SK-N-SH (cell line): ENCODE data around the gene EPS8L2. TPM values are rescaled to one million over a fixed set of nuclear protein-coding genes. Genes with fewer than 3 reads are reported as not detected.

Source experiments
- CTCF ChIA-PET: fragments of 300-600, 350-600 bp; formaldehyde crosslinking; extraction: SDS; loops from one replicate; lab custom pipeline; 2021; lab: Yijun Ruan, JAX
- POLR2A ChIA-PET: fragments of 350-600 bp; sonication (Branson Sonifier 250); formaldehyde crosslinking; extraction: SDS; loops from one replicate; lab custom pipeline; 2020; ENCODE audit warnings: antibody characterized with exemption, inconsistent platforms; lab: Yijun Ruan, JAX
- DNase-seq: peaks from one replicate; pipeline ENCODE4 v3.0.0; 2012
- H2AFZ ChIP-seq: fragments of 200-600 bp; sonication (generic); 2 replicates; pipeline ENCODE4 v1.8.1; 2016; ENCODE audit warnings: antibody characterized with exemption, mild to moderate bottlenecking, low read depth
- H3F3A ChIP-seq: fragments of 200-600 bp; sonication (generic); replicated peaks from 2 replicates; pipeline ENCODE3; 2016; ENCODE audit warnings: antibody characterized with exemption, mild to moderate bottlenecking; ENCODE audit not compliant: insufficient read depth
- H3K27ac ChIP-seq, 2 experiments: fragments of 200-500 bp in 1 of 2; fragments of 200-600 bp in 1 of 2; sonication (Bioruptor generic) in 1 of 2; sonication (generic), shearing (Covaris generic) in 1 of 2; 2 replicates each; pipeline versions ENCODE4 v1.5.1 to v1.6.1; 2014 to 2016; ENCODE audit warnings: low read depth in 2 of 2, inconsistent platforms in 1 of 2, low read length in 1 of 2, mild to moderate bottlenecking in 1 of 2, mixed read lengths in 1 of 2
- H3K27me3 ChIP-seq: fragments of 200-600 bp; sonication (generic), shearing (Covaris generic); 2 replicates; pipeline ENCODE4 v1.6.1; 2016; ENCODE audit warnings: mixed run types; ENCODE audit not compliant: insufficient read depth
- H3K36me3 ChIP-seq, 2 experiments: fragments of 200-500 bp in 1 of 2; fragments of 200-600 bp in 1 of 2; sonication (Bioruptor generic) in 1 of 2; sonication (generic) in 1 of 2; replicated peaks in 1 of 2; 2 replicates each; pipeline versions ENCODE3 to v1.5.1; 2014 to 2016; ENCODE audit warnings: low read length in 1 of 2, mild to moderate bottlenecking in 1 of 2; ENCODE audit not compliant: insufficient read depth in 2 of 2, control insufficient read depth in 1 of 2
- H3K4me1 ChIP-seq, 2 experiments: fragments of 200-500 bp in 1 of 2; fragments of 200-600 bp in 1 of 2; sonication (Bioruptor generic) in 1 of 2; sonication (generic), shearing (Covaris generic) in 1 of 2; 2 replicates each; pipeline versions ENCODE4 v1.5.1 to v1.6.1; 2014 to 2016; ENCODE audit warnings: low read depth in 1 of 2, low read length in 1 of 2, mixed run types in 1 of 2; ENCODE audit not compliant: insufficient read depth in 2 of 2, control insufficient read depth in 1 of 2
- H3K4me2 ChIP-seq: fragments of 200-600 bp; sonication (generic), shearing (Covaris generic); 2 replicates; pipeline ENCODE4 v1.6.1; 2017; ENCODE audit warnings: mixed run types
- H3K4me3 ChIP-seq, 2 experiments: fragments of 200-500 bp in 1 of 2; fragments of 200-600 bp in 1 of 2; sonication (Bioruptor generic) in 1 of 2; sonication (generic), shearing (Covaris generic) in 1 of 2; 2 replicates each; pipeline versions ENCODE4 v1.5.1 to v1.8.1; 2014 to 2016; ENCODE audit warnings: low read depth in 2 of 2, inconsistent platforms in 1 of 2, low read length in 1 of 2, mild to moderate bottlenecking in 1 of 2, mixed read lengths in 1 of 2, moderate library complexity in 1 of 2
- H3K79me2 ChIP-seq: fragments of 200-600 bp; sonication (generic); 2 replicates; pipeline ENCODE4 v1.8.1; 2017; ENCODE audit warnings: mild to moderate bottlenecking; ENCODE audit not compliant: insufficient read depth
- H3K9ac ChIP-seq: fragments of 200-600 bp; sonication (generic); 2 replicates; pipeline ENCODE4 v1.6.1; 2017; ENCODE audit warnings: mixed run types
- H3K9me2 ChIP-seq: fragments of 200-600 bp; sonication (generic); 2 replicates; pipeline ENCODE4 v1.6.1; 2017; ENCODE audit warnings: mixed run types
- H3K9me3 ChIP-seq: fragments of 200-600 bp; sonication (generic); 2 replicates; pipeline ENCODE4 v1.6.1; 2017; ENCODE audit warnings: mixed run types, mild to moderate bottlenecking, moderate library complexity
- H4K20me1 ChIP-seq: fragments of 200-600 bp; sonication (generic); 2 replicates; pipeline ENCODE4 v1.6.1; 2017; ENCODE audit warnings: mild to moderate bottlenecking, mixed run types; ENCODE audit not compliant: insufficient read depth
- CTCF ChIP-seq: fragments of 200-600 bp; sonication (generic); IDR thresholded peaks from 2 replicates; pipeline ENCODE4 v1.6.1; 2017; ENCODE audit warnings: antibody characterized with exemption, mild to moderate bottlenecking, moderate library complexity
- ELF1 ChIP-seq: IDR thresholded peaks from 2 replicates; pipeline ENCODE4 v1.4.0; 2012
- EZH2phosphoT487 ChIP-seq: fragments of 200-600 bp; sonication (generic); IDR thresholded peaks from 2 replicates; pipeline ENCODE4 v1.6.1; 2017; ENCODE audit warnings: low read depth, mixed run types, mild to moderate bottlenecking, antibody characterized with exemption, moderate library complexity, borderline replicate concordance
- FOSL2 ChIP-seq: IDR thresholded peaks from 2 replicates; pipeline ENCODE4 v1.4.0; 2012; ENCODE audit warnings: low read depth, mild to moderate bottlenecking, moderate library complexity, borderline replicate concordance
- FOXM1 ChIP-seq: IDR thresholded peaks from 2 replicates; pipeline ENCODE4 v1.4.0; 2012; ENCODE audit warnings: low read depth, mild to moderate bottlenecking
- GABPA ChIP-seq: IDR thresholded peaks from 2 replicates; pipeline ENCODE4 v1.4.0; 2012; ENCODE audit warnings: low read depth, mild to moderate bottlenecking
- GATA2 ChIP-seq: sonication (generic); formaldehyde crosslinking; IDR thresholded peaks from 2 replicates; pipeline ENCODE4 v1.5.0; 2020; ENCODE audit warnings: mild to moderate bottlenecking, missing genetic modification reagents
- JUND ChIP-seq: IDR thresholded peaks from 2 replicates; pipeline ENCODE4 v1.4.0; 2012
- MEF2A ChIP-seq: IDR thresholded peaks from 2 replicates; pipeline ENCODE4 v1.4.0; 2012; ENCODE audit warnings: low read depth, borderline replicate concordance
- MXI1 ChIP-seq: IDR thresholded peaks from 2 replicates; pipeline ENCODE4 v1.6.1; 2012; ENCODE audit warnings: mild to moderate bottlenecking, low read depth, low read length, improper control_type of control experiment
- NFIC ChIP-seq: IDR thresholded peaks from 2 replicates; pipeline ENCODE4 v1.4.0; 2012; ENCODE audit warnings: borderline replicate concordance
- NRF1 ChIP-seq: IDR thresholded peaks from 2 replicates; pipeline ENCODE4 v1.6.1; 2012; ENCODE audit warnings: low read depth, mild to moderate bottlenecking, low read length
- RAD21 ChIP-seq: IDR thresholded peaks from 2 replicates; pipeline ENCODE4 v1.6.1; 2012; ENCODE audit warnings: mild to moderate bottlenecking, low read length
- RCOR1 ChIP-seq: fragments of 150-350 bp; IDR thresholded peaks from 2 replicates; pipeline ENCODE4 v1.6.1; 2017; ENCODE audit warnings: antibody characterized with exemption, low read length
- RFX5 ChIP-seq: IDR thresholded peaks from 2 replicates; pipeline ENCODE4 v1.6.1; 2012; ENCODE audit warnings: mild to moderate bottlenecking, improper control_type of control experiment, low read length
- RXRA ChIP-seq: IDR thresholded peaks from 2 replicates; pipeline ENCODE4 v1.4.0; 2012; ENCODE audit warnings: low read depth, mild to moderate bottlenecking, borderline replicate concordance
- TAF1 ChIP-seq: IDR thresholded peaks from 2 replicates; pipeline ENCODE4 v1.6.1; 2012; ENCODE audit warnings: low read depth, mild to moderate bottlenecking, low read length, moderate library complexity, borderline replicate concordance
- USF2 ChIP-seq: fragments of 150-350 bp; IDR thresholded peaks from 2 replicates; pipeline ENCODE4 v1.6.1; 2017; ENCODE audit warnings: antibody characterized with exemption, low read length, low read depth, borderline replicate concordance
- ZBTB33 ChIP-seq: IDR thresholded peaks from 2 replicates; pipeline ENCODE4 v1.4.0; 2012; ENCODE audit warnings: low read depth, borderline replicate concordance
- WGBS: methylation state at CpG from one replicate; pipeline ENCODE4 v1.1.6; 2017; ENCODE audit warnings: low lambda C conversion rate; 5-methylcytosine and 5-hydroxymethylcytosine counted together
- polyA plus RNA-seq, 3 experiments: library from polyadenylated mRNA; depleted of rRNA; stranded (reverse); fragments of >200 nt; gene quantifications; 2 replicates each; pipeline ENCODE4 v1.2.3, GENCODE V29; 2012

Gene EPS8L2
- polyA plus RNA-seq, 1 of the 3 experiments (the other 2 are of a cell fraction) = 0.74 TPM

GRCh38 chr11:721741-722345, 15.8 kb downstream of the EPS8L2 start:
- peaks cover 52% of the 10 kb centered on the region for H3K27me3 ChIP-seq
- H3K27ac ChIP-seq = no peak overlapping the region
- no peaks in the 10 kb centered on the region for H3K9me3 ChIP-seq
- H2AFZ ChIP-seq = no peak overlapping the region
- no peak overlapping the region; a peak in 1 of 4 replicates for H3K4me3 ChIP-seq
- H3K4me1 ChIP-seq = peaks cover 0 to 14% of the 10 kb centered on the region in 2 experiments; a peak in 1 of 4 replicates
- H3K9me2 ChIP-seq = no peaks in the 10 kb centered on the region
- no peaks in the 10 kb centered on the region for H3K36me3 ChIP-seq
- WGBS = 64% methylated on average over 2 of the region's 33 CpGs
- no peaks in the 10 kb centered on the region for H4K20me1 ChIP-seq
- H3K4me2 ChIP-seq = no peak overlapping the region
- H3F3A ChIP-seq = peaks cover 3% of the 10 kb centered on the region
- TF ChIP-seq RAD21 (no peak), ELF1 (no peak), RXRA (no peak), MEF2A (no peak)
- TF ChIP-seq, all 33 proteins: peak for 0
- H3K9ac ChIP-seq = no peak overlapping the region
- DNase-seq = peak; percentile 63
- ChIA-PET POLR2A (no interaction called here), CTCF (interaction anchor here (0.8 to 11.8 kb wide), 15 partner anchors 12 to 278 kb away, joined by 3 to 150 read pairs (median 5); partner anchors contain the start of genes DEAF1, TALDO1 and TMEM80)
- H3K79me2 ChIP-seq = no peaks in the 10 kb centered on the region

- peaks cover 52% of the 10 kb centered on the region for H3K27me3 ChIP-seq
- H3K9ac ChIP-seq = no peak overlapping the region
- no peaks in the 10 kb centered on the region for H3K9me2 ChIP-seq
- H3K9me3 ChIP-seq = no peaks in the 10 kb centered on the region
- DNase-seq = peak; percentile 39
- TF ChIP-seq ZBTB33 (no peak), NRF1 (no peak), USF2 (no peak), RCOR1 (no peak), ELF1 (no peak), FOXM1 (no peak), NFIC (no peak), RAD21 (no peak), FOSL2 (no peak), EZH2phosphoT487 (no peak), GABPA (no peak), GATA2 (CRISPR knock-in tag) (no peak), MXI1 (no peak), JUND (no peak), TAF1 (no peak), CTCF (no peak), RFX5 (no peak)
- ChIA-PET POLR2A (no interaction called here), CTCF (interaction anchor here (0.7 to 11.8 kb wide), 21 partner anchors 10 to 279 kb away, joined by 3 to 150 read pairs (median 5); partner anchors contain the start of genes DEAF1, PHRF1, TALDO1 and TMEM80)
- no peak overlapping the region for H2AFZ ChIP-seq
- H3K27ac ChIP-seq = no peak overlapping the region
- no peaks in the 10 kb centered on the region for H4K20me1 ChIP-seq
- no peaks in the 10 kb centered on the region for H3K36me3 ChIP-seq
- H3K4me3 ChIP-seq = no peak overlapping the region
- no peak overlapping the region for H3K4me2 ChIP-seq
- peaks cover 4% of the 10 kb centered on the region for H3F3A ChIP-seq
- 27% methylated on average over 9 of the region's 20 CpGs for WGBS
- no peaks in the 10 kb centered on the region for H3K79me2 ChIP-seq
- peaks cover 0 to 14% of the 10 kb centered on the region in 2 experiments; a peak in 1 of 4 replicates for H3K4me1 ChIP-seq
Measured at GRCh38 chr11:722346-722811, 16.3 kb downstream of the EPS8L2 start.
